ENCODE data around the gene DAZAP1. TPM values are rescaled to one million over a fixed set of nuclear protein-coding genes. Genes with fewer than 3 reads are reported as not detected.

Gene DAZAP1
- total RNA-seq, 4 donors from 2014 or later, result 34.4 to 77.3 (median 67.7) TPM

GRCh38 chr19:1423436-1424191, 16.2 kb downstream of the DAZAP1 start:
- no peaks in the 10 kb centered on the region for H3K9me3 ChIP-seq
- WGBS, 2 donors, result 94 to 95% methylated on average over 40 of the region's 40 CpGs
- no peak overlapping the region for H3K27ac ChIP-seq
- H3K4me3 ChIP-seq (replicated peaks in 1 of 3), result no peak overlapping the region
- no peak for TF ChIP-seq CTCF (IDR thresholded peaks at IDR 0.05)
- no peak for TF ChIP-seq POLR2A (IDR thresholded peaks at IDR 0.05)
- H3K36me3 ChIP-seq, result peaks cover 59 to 61% of the 10 kb centered on the region in 2 donors
- H3K27me3 ChIP-seq, result no peaks in the 10 kb centered on the region
- no peaks in the 10 kb centered on the region for H3K4me1 ChIP-seq
- DNase-seq, result no peak
- intact Hi-C loops (cut with DNase I), result no loop called here

DNA sequence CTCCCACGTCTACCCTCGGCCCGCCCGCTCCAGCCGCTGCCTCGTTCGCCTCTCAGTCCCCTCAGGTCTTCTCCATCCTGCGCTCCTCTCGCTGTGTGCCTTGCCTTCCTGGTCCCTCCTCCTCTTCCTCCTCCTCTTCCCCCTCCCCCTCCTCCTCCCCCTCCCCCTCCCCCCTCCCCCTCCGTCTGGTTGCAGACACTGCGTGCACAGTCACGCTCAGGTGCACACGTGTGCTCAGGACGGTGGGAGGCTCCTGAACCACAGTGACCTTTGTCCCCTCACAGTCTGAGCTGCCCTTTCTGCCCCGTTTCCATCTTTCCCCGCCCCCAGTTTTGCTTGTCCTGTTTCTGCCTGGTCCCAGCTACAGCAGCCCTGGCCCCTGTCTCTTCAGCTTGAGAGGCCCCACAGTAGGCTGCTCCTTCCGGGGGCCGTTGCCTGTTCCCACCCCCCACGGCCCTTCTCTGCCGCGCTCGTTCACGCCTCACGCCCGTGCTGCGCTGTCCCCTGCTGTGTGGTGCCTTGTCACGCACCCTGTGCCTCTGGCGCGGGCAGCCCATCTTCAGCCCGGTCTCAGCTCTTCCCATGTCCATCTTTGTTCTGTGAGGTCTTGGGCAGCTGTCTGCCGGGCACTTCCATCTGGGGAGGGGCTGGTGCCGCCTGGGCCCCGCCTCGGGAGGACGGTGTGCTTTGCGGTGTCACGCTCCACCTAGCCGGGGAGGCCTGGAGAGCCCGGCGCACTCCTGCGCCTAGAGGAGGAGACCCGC, 17.0 kb downstream of the DAZAP1 start:
- TF ChIP-seq CTCF (IDR thresholded peaks at IDR 0.05) (no peak), POLR2A (IDR thresholded peaks at IDR 0.05) (no peak)
- Histone ChIP-seq H3K36me3 (peaks cover 60 to 61% of the 10 kb centered on the region in 2 donors), H3K27ac (no peak overlapping the region), H3K9me3 (no peaks in the 10 kb centered on the region), H3K4me1 (no peaks in the 10 kb centered on the region), H3K27me3 (no peaks in the 10 kb centered on the region), H3K4me3 (replicated peaks in 1 of 3) (no peak overlapping the region)
- DNase-seq, result no peak
- 66 to 75% methylated on average over 42 of the region's 42 CpGs for WGBS, 2 donors
- intact Hi-C loops (cut with DNase I), result no loop called here

GRCh38 chr19:1425102-1425837, 17.9 kb downstream of the DAZAP1 start:
- no peak for TF ChIP-seq CTCF (IDR thresholded peaks at IDR 0.05)
- no peak for TF ChIP-seq POLR2A (IDR thresholded peaks at IDR 0.05)
- no peaks in the 10 kb centered on the region for H3K4me1 ChIP-seq
- no peak overlapping the region for H3K4me3 ChIP-seq (replicated peaks in 1 of 3)
- no peaks in the 10 kb centered on the region for H3K9me3 ChIP-seq
- no peaks in the 10 kb centered on the region for H3K27me3 ChIP-seq
- H3K36me3 ChIP-seq, result peaks cover 63 to 66% of the 10 kb centered on the region in 2 donors
- no peak for DNase-seq
- H3K27ac ChIP-seq, result no peak overlapping the region
- WGBS, 2 donors, result 88 to 91% methylated on average over 32 to 33 of the region's 33 CpGs
- intact Hi-C loops (cut with DNase I), result no loop called here

DNA sequence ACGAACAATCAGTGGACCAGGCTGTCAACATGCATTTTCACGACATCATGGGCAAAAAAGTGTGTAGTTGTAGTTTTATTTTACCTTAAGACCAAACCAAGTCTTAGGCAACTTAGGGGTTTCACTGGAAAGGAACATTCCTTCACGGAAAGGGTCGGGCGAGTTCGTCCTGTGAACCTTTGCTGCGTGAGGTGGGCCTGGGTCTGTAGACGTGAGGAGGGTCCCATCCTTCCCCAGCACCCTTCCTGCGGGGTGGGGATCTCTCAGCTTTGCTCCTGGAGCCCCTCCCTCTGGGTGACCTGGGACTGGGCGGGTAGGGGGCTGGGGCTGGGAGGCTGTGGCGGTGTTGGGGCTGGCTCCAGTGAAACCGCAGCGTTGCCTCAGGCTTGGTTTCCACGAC, 18.5 kb downstream of the DAZAP1 start:
- intact Hi-C loops (cut with DNase I), result no loop called here

More for the DNA sequence above, 18.5 kb downstream of the DAZAP1 start:
- Histone ChIP-seq H3K27me3 (no peaks in the 10 kb centered on the region), H3K27ac (no peak overlapping the region), H3K36me3 (peaks cover 60 to 64% of the 10 kb centered on the region in 2 donors), H3K4me3 (replicated peaks in 1 of 3) (no peak overlapping the region), H3K4me1 (no peaks in the 10 kb centered on the region), H3K9me3 (no peaks in the 10 kb centered on the region)
- TF ChIP-seq CTCF (IDR thresholded peaks at IDR 0.05), result no peak
- TF ChIP-seq POLR2A (IDR thresholded peaks at IDR 0.05), result no peak
- DNase-seq, result no peak
- WGBS, 2 donors, result 90 to 94% methylated on average over 14 of the region's 14 CpGs
